ENCODE results near the gene PODNL1. TPM values are rescaled to one million over a fixed set of nuclear protein-coding genes. Genes with fewer than 3 reads are reported as not detected.

PODNL1 gene
- total RNA-seq, 1 experiment from 2014 or later, result 6.4 TPM

DNA sequence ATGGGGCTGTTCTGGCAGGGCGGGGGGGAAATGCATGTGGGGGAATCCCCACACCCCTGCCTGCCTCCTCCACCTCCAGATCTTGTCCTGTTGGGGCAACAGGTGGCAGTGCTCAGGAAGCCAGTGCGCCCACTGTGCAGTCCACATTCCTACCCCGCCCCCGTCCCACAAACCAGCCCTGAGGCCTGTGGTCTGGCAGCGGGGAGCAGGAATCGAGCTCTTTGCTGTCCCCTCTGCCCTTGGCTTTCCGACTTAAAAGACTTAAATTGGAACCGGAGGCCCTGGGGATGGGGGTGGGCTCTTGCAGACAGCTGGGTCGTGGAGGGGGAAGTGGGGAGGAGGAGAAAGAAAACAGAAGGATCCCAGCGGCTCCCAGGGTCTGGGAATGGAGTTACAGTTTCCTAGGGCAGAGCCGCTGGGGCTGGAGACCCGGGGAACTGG, 56.9 kb downstream of the PODNL1 start:
- TF ChIP-seq, protein P1, sequence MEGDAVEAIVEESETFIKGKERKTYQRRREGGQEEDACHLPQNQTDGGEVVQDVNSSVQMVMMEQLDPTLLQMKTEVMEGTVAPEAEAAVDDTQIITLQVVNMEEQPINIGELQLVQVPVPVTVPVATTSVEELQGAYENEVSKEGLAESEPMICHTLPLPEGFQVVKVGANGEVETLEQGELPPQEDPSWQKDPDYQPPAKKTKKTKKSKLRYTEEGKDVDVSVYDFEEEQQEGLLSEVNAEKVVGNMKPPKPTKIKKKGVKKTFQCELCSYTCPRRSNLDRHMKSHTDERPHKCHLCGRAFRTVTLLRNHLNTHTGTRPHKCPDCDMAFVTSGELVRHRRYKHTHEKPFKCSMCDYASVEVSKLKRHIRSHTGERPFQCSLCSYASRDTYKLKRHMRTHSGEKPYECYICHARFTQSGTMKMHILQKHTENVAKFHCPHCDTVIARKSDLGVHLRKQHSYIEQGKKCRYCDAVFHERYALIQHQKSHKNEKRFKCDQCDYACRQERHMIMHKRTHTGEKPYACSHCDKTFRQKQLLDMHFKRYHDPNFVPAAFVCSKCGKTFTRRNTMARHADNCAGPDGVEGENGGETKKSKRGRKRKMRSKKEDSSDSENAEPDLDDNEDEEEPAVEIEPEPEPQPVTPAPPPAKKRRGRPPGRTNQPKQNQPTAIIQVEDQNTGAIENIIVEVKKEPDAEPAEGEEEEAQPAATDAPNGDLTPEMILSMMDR (conservative IDR thresholded peaks at IDR 0.05), result no peak
- no peak for TF ChIP-seq EZH2 (IDR thresholded peaks at IDR 0.05; ENCODE audit: low read depth)
- Histone ChIP-seq H2AFZ (no peak overlapping the region), H3K27me3 (ENCODE audit: insufficient read depth, low read depth) (no peaks in the 10 kb centered on the region), H3K36me3 (ENCODE audit: low read depth) (no peaks in the 10 kb centered on the region), H3K4me3 (no peak overlapping the region), H3K27ac (no peak overlapping the region), H3K9me3 (ENCODE audit: insufficient read depth, low read depth) (no peaks in the 10 kb centered on the region), H3F3A (ENCODE audit: insufficient read depth, low read depth) (peaks cover 7% of the 10 kb centered on the region), H3K79me2 (ENCODE audit: low read depth) (no peaks in the 10 kb centered on the region), H3K4me1 (replicated peaks; ENCODE audit: insufficient read depth) (peaks cover 16% of the 10 kb centered on the region), H3K4me2 (0 out of 2 replicates have a peak overlapping the region, but pooled peaks have one; percentile 73), H3K9me2 (ENCODE audit: insufficient read depth) (no peaks in the 10 kb centered on the region), H4K20me1 (ENCODE audit: insufficient read depth) (no peaks in the 10 kb centered on the region)
- no TSS peak for BruUV-seq (replicated peaks)
- ChIA-PET CTCF (interaction anchor here (0.7 to 1.1 kb wide), 2 partner anchors 57 to 467 kb away, joined by 5 read pairs; partner anchors contain the start of gene PODNL1), POLR2A (ENCODE audit: unreplicated experiment) (interaction anchor here (0.6 to 0.8 kb wide), 2 partner anchors 142 to 515 kb away, joined by 3 read pairs; no protein-coding TSS in a partner anchor)
- intact Hi-C loops (cut with micrococcal nuclease; ENCODE audit: unreplicated experiment), result loop anchor here (2.0 to 5.0 kb wide), 3 partner anchors 72 to 526 kb away; partner anchors contain the start of genes ADGRL1 and DCAF15
- peak; percentile 41 to 46 for DNase-seq

Other genes with a start within 250 kb of the PODNL1 start
- gene MRI1, start 173.9 kb downstream of the PODNL1 start, total RNA-seq (2021), result 30.1 and 33.8 TPM in 2 replicates
- 99.4 and 121 TPM in 2 replicates for gene C19orf53, start 164.0 kb downstream of the PODNL1 start, total RNA-seq (2021)
- 15.2 and 15.8 TPM in 2 replicates for gene ZSWIM4, start 143.0 kb downstream of the PODNL1 start, total RNA-seq (2021)
- gene NANOS3, start 61.3 kb downstream of the PODNL1 start, total RNA-seq (2021), result 1.7 and 2.1 TPM in 2 replicates
- gene BRME1, start 32.3 kb downstream of the PODNL1 start, total RNA-seq (2021), result 13.7 and 13.9 TPM in 2 replicates
- 55.1 and 55.8 TPM in 2 replicates for gene CC2D1A, start 32.2 kb downstream of the PODNL1 start, total RNA-seq (2021)
- gene DCAF15, start 14.1 kb upstream of the PODNL1 start, total RNA-seq (2021), result 31.7 and 35.3 TPM in 2 replicates
- 20.6 and 25.5 TPM in 2 replicates for gene RFX1, start 67.9 kb upstream of the PODNL1 start, total RNA-seq (2021)
- gene RLN3, start 89.7 kb upstream of the PODNL1 start, total RNA-seq (2021), result not detected in 2 replicates
- 7.8 and 11.9 TPM in 2 replicates for gene IL27RA, start 93.3 kb upstream of the PODNL1 start, total RNA-seq (2021)
- 25.0 and 28.8 TPM in 2 replicates for gene PALM3, start 123.7 kb upstream of the PODNL1 start, total RNA-seq (2021)
- 6.7 and 10.5 TPM in 2 replicates for gene MISP3, start 134.4 kb upstream of the PODNL1 start, total RNA-seq (2021)
- not detected in 2 replicates for gene C19orf67, start 147.4 kb upstream of the PODNL1 start, total RNA-seq (2021)
- gene SAMD1, start 152.3 kb upstream of the PODNL1 start, total RNA-seq (2021), result 50.3 and 54.7 TPM in 2 replicates
- 62.0 and 82.8 TPM in 2 replicates for gene PRKACA, start 179.3 kb upstream of the PODNL1 start, total RNA-seq (2021)
- gene ASF1B, start 198.2 kb upstream of the PODNL1 start, total RNA-seq (2021), result 67.4 and 71.2 TPM in 2 replicates